Colon (tissue), 2 donors: Measurements from ENCODE around the gene CFAP70.

Experiments used
- FAIRE-seq: peaks from 2 replicates; lab custom pipeline; 2012; peaks lifted over from hg19 to GRCh38; lab: Jason Lieb, UNC
- donor health status: control.
- donor health status: control.

CFAP70 gene

GRCh38 chr10:73215749-73216148, 142.9 kb downstream of the CFAP70 start:
- FAIRE-seq, result no peak

DNA sequence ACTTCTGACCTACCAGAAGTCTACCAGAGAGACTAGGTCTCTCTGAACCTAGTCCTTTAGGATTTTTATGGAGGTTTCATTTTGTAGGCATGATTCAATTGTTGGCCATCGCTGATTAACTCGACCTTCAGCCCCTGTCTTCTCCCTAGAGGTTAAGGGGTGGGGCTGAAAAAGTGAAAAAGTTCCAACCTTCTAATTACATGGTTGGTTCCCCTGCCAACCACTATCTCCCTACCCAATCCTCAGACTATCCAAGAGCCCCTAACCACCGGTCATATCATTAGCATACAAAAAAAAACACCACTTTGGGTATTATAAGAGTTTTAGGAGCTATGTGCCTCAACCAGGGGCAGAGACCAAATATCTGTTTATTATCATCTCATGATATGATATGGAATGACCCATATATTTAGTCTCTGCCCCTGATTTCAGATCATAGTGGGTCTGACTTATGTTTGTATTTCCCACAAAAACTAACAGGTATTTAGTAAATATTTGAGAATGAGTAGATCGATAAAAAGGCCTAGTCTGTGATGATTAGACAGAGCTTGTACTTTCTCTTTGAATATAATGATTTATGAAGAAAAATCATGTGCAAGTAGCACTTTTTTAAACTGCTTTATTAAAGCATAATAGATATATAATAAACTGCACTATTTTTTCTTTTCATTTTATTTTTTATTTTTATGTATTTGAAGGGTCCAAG, 147.4 kb downstream of the CFAP70 start:
- no peak for FAIRE-seq

- no peak for FAIRE-seq
Measured at GRCh38 chr10:73210395-73211105, 148.1 kb downstream of the CFAP70 start.

GRCh38 chr10:73209705-73210104, 149.0 kb downstream of the CFAP70 start:
- no peak for FAIRE-seq

DNA sequence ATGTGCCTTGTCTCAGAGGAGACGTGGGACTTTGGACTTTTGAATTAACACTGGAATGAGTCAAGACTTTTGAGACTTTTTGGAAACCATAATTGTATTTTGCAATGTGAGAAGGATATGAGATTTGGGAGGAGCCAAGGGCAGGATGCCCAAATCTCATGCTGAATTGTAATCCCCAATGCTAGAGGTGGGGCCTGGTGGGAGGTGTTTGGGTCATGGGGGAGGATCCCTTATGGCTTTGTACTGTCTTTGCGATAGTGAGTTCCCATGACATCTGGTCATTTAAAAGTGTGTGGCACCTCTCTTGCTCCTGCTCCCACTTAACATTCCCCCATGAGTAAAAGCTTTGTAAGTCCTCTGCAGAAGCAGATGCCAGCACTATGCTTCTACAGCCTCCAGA, 150.8 kb downstream of the CFAP70 start:
- no peak for FAIRE-seq

DNA sequence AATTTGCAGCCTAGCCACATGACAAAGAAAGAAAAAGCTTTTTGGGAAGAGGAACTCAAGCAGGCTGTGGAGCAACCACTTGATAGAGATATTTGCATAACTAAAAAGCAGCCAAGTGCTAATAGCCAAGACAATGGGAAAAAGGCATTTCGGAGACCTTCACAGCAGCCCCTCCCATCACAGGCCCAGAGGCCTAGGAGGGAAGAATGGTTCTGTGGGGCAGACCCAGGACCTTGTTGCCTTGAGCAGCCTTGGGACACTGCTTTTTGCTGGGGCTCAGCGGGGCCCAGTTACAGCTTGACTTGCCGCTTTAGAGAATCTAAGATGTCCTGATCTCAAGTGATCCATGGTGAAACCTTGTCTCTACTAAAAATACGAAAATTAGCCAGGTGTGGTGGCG, 152.3 kb downstream of the CFAP70 start:
- FAIRE-seq, result no peak

GRCh38 chr10:73205890-73206289, 152.8 kb downstream of the CFAP70 start:
- FAIRE-seq, result no peak

DNA sequence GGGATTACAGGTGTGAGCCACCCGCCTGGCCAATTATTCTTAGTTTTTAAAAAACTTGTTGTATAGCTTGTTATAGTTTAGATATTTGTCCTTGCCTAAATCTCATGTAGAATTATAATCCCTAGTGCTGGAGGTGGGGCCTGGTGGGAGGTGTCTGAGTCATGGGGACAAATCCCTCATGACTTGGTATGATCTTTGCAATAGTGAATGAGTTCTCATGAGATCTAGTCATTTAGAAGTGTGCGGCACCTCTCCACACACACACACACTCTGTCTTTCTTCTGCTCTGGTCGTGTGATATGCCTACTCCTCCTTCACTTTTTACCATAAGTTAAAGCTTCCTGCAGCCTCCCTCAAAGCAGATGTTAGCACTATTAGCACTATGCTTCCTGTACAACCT, 153.6 kb downstream of the CFAP70 start:
- no peak for FAIRE-seq
